Measurements from ENCODE around the gene PDK1. TPM values are rescaled to one million over a fixed set of nuclear protein-coding genes. Genes with fewer than 3 reads are reported as not detected.

PDK1 gene
- polyA plus RNA-seq, 3 donors: 5.4 to 10.3 (median 9.7) TPM

DNA sequence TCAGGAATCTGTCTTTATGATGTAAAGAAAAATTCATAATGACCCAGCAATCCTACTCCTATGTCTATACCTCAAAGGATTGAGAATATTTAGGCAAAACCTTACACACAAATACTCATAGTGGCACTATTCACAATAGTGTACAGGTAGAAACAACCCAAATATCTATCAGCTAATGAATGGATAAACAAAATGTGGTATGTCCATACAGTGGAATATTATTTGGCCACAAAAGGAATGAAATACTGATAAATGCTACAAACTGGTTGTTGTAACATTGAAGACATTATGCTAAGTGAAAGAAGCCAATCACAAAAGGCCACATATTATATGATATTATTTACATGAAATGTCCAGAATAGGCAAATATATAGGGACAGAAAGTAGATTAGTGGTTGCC lies 24.7 kb downstream of the PDK1 start:
- H3K4me3 ChIP-seq (replicated peaks in 1 of 3; ENCODE audit: low read depth in 2 of 3, low read length in 3 of 3): no peak overlapping the region
- no peaks in the 10 kb centered on the region for H3K79me2 ChIP-seq (ENCODE audit: insufficient read depth, low read length)
- H3K9me3 ChIP-seq (replicated peaks in 1 of 2; ENCODE audit: control insufficient read depth in 1 of 2, insufficient read depth in 1 of 2, low read length in 2 of 2): peaks cover 10% of the 10 kb centered on the region in 2 donors
- no peaks in the 10 kb centered on the region for H3K27me3 ChIP-seq (ENCODE audit: control insufficient read depth in 2 of 2, insufficient read depth in 2 of 2, low read length in 2 of 2)
- H2AFZ ChIP-seq (ENCODE audit: insufficient read depth, low read depth, low read length, poor library complexity, severe bottlenecking): no peak overlapping the region
- Mint-ChIP-seq H3K36me3 (peaks cover 60 to 73% of the 10 kb centered on the region in 2 donors), H3K4me1 (no peaks in the 10 kb centered on the region), H3K9me3 (peaks cover 17 to 33% (median 26%) of the 10 kb centered on the region in 7 donors), H3K4me3 (no peak overlapping the region), H3K27me3 (ENCODE audit: low read depth in 3 of 3) (no peaks in the 10 kb centered on the region), H3K27ac (no peak overlapping the region)
- H4K20me1 ChIP-seq (ENCODE audit: insufficient read depth, low read length): no peaks in the 10 kb centered on the region
- no peak overlapping the region for H3K4me2 ChIP-seq (replicated peaks; ENCODE audit: extremely low read depth, low read length, poor library complexity, severe bottlenecking)
- no peaks in the 10 kb centered on the region for H3K4me1 ChIP-seq (ENCODE audit: control insufficient read depth in 1 of 2, insufficient read depth in 2 of 2, low read length in 2 of 2)
- intact Hi-C loops (cut with micrococcal nuclease): no loop called here
- TF ChIP-seq, protein P1, sequence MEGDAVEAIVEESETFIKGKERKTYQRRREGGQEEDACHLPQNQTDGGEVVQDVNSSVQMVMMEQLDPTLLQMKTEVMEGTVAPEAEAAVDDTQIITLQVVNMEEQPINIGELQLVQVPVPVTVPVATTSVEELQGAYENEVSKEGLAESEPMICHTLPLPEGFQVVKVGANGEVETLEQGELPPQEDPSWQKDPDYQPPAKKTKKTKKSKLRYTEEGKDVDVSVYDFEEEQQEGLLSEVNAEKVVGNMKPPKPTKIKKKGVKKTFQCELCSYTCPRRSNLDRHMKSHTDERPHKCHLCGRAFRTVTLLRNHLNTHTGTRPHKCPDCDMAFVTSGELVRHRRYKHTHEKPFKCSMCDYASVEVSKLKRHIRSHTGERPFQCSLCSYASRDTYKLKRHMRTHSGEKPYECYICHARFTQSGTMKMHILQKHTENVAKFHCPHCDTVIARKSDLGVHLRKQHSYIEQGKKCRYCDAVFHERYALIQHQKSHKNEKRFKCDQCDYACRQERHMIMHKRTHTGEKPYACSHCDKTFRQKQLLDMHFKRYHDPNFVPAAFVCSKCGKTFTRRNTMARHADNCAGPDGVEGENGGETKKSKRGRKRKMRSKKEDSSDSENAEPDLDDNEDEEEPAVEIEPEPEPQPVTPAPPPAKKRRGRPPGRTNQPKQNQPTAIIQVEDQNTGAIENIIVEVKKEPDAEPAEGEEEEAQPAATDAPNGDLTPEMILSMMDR (IDR thresholded peaks at IDR 0.05): no peak
- no peak overlapping the region for H3K9ac ChIP-seq (ENCODE audit: insufficient read depth, low read length, poor library complexity, severe bottlenecking)
- peaks cover 25 to 67% of the 10 kb centered on the region in 2 donors for H3K36me3 ChIP-seq (replicated peaks in 1 of 2; ENCODE audit: control insufficient read depth in 1 of 2, insufficient read depth in 2 of 2, low read length in 2 of 2)
- no peak overlapping the region for H3K27ac ChIP-seq (ENCODE audit: low read depth in 1 of 2, low read length in 2 of 2)
- no peak for DNase-seq

DNA sequence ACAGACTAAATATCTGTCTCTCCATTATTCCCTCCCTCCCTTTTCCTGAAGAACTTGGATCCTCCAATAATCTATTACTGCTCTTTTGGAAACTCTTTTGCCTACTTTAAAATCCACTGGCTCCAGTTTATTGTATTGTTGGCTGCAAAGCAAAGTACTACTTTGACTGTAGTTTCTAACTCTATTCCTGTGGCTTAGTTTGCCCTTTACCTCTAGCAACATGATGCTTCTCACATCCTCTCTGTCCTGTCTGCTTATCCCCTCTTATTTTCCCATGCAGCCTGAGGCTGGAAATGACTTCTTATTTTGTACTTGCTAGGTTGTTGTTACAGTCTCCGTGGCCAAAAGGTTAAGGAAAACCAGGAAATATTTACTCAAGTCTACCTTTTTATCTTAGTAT lies 26.8 kb downstream of the PDK1 start:
- H3K36me3 ChIP-seq (replicated peaks in 1 of 2; ENCODE audit: control insufficient read depth in 1 of 2, insufficient read depth in 2 of 2, low read length in 2 of 2): peaks cover 33 to 72% of the 10 kb centered on the region in 2 donors
- no peak overlapping the region for H3K4me2 ChIP-seq (replicated peaks; ENCODE audit: extremely low read depth, low read length, poor library complexity, severe bottlenecking)
- peaks cover 69 to 84% of the 10 kb centered on the region in 2 donors for H3K36me3 Mint-ChIP-seq
- H3K4me3 ChIP-seq (replicated peaks in 1 of 3; ENCODE audit: low read depth in 2 of 3, low read length in 3 of 3): no peak overlapping the region
- no peaks in the 10 kb centered on the region for H4K20me1 ChIP-seq (ENCODE audit: insufficient read depth, low read length)
- H2AFZ ChIP-seq (ENCODE audit: insufficient read depth, low read depth, low read length, poor library complexity, severe bottlenecking): no peak overlapping the region
- no peaks in the 10 kb centered on the region for H3K4me1 ChIP-seq (ENCODE audit: control insufficient read depth in 1 of 2, insufficient read depth in 2 of 2, low read length in 2 of 2)
- H3K27me3 Mint-ChIP-seq (ENCODE audit: low read depth in 3 of 3): peaks cover 0 to 4% (median 0%) of the 10 kb centered on the region in 3 donors
- H3K27ac ChIP-seq (ENCODE audit: low read depth in 1 of 2, low read length in 2 of 2): no peak overlapping the region
- peaks cover 4 to 7% of the 10 kb centered on the region in 2 donors for H3K9me3 ChIP-seq (replicated peaks in 1 of 2; ENCODE audit: control insufficient read depth in 1 of 2, insufficient read depth in 1 of 2, low read length in 2 of 2)
- peaks cover 17 to 26% (median 23%) of the 10 kb centered on the region in 7 donors for H3K9me3 Mint-ChIP-seq
- no peak overlapping the region for H3K27ac Mint-ChIP-seq
- no CpG with 5 or more reads among the region's 1 CpG for WGBS (ENCODE audit: insufficient coverage)
- intact Hi-C loops (cut with micrococcal nuclease): no loop called here
- no peaks in the 10 kb centered on the region for H3K27me3 ChIP-seq (ENCODE audit: control insufficient read depth in 2 of 2, insufficient read depth in 2 of 2, low read length in 2 of 2)
- no peaks in the 10 kb centered on the region for H3K4me1 Mint-ChIP-seq
- peak overlapping the region in 1 of 2 donors; percentile 9 for H3K4me3 Mint-ChIP-seq
- H3K79me2 ChIP-seq (ENCODE audit: insufficient read depth, low read length): no peaks in the 10 kb centered on the region
- TF ChIP-seq, protein P1 (IDR thresholded peaks at IDR 0.05): no peak
- no peak for DNase-seq
- H3K9ac ChIP-seq (ENCODE audit: insufficient read depth, low read length, poor library complexity, severe bottlenecking): no peak overlapping the region

Data from CD14-positive monocyte (primary cell).